Measurements from ENCODE around the gene C2CD2.

- no peak for TF ChIP-seq CTCF (IDR thresholded peaks at IDR 0.05 in 4 of 5, conservative IDR thresholded peaks at IDR 0.05 in 1 of 5)
- TF ChIP-seq POLR2A (IDR thresholded peaks at IDR 0.05): no peak
These were observed 99.3 kb downstream of the C2CD2 start for GRCh38 chr21:41854426-41854995.

Measured in gastrocnemius medialis (tissue), 4 donors.